GM12873 (cell line): ENCODE measurements around the gene ARHGAP18.

Experiments
- TF ChIP-seq, protein P1 (sequence below): IDR thresholded peaks from 2 replicates; pipeline ENCODE4 v1.5.1; 2012; ENCODE audit warnings: low read depth, mild to moderate bottlenecking, moderate library complexity, low read length, control low read depth; ENCODE audit not compliant: insufficient read depth; ENCODE audit errors: missing control alignments

Gene ARHGAP18

DNA sequence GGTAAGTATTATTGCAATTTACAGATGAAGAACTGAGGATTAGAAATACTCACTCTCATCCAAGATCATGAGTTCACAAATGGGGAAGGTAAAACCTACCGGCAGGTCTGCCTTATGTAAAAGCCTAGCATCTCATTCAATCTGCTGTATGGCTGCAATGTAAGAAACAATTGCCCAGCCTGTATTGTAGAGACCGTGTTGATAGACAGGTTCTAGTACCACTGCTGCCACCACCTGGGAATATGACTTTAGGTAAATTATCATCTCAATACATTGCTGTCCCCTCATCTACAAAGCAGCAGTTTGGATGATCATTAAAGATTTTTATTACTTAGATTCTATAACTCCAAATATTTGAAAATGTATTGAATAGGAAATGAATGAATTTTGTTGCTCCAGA lies 23.3 kb upstream of the ARHGAP18 start:
- TF ChIP-seq, protein P1, sequence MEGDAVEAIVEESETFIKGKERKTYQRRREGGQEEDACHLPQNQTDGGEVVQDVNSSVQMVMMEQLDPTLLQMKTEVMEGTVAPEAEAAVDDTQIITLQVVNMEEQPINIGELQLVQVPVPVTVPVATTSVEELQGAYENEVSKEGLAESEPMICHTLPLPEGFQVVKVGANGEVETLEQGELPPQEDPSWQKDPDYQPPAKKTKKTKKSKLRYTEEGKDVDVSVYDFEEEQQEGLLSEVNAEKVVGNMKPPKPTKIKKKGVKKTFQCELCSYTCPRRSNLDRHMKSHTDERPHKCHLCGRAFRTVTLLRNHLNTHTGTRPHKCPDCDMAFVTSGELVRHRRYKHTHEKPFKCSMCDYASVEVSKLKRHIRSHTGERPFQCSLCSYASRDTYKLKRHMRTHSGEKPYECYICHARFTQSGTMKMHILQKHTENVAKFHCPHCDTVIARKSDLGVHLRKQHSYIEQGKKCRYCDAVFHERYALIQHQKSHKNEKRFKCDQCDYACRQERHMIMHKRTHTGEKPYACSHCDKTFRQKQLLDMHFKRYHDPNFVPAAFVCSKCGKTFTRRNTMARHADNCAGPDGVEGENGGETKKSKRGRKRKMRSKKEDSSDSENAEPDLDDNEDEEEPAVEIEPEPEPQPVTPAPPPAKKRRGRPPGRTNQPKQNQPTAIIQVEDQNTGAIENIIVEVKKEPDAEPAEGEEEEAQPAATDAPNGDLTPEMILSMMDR, result peak; percentile 11

DNA sequence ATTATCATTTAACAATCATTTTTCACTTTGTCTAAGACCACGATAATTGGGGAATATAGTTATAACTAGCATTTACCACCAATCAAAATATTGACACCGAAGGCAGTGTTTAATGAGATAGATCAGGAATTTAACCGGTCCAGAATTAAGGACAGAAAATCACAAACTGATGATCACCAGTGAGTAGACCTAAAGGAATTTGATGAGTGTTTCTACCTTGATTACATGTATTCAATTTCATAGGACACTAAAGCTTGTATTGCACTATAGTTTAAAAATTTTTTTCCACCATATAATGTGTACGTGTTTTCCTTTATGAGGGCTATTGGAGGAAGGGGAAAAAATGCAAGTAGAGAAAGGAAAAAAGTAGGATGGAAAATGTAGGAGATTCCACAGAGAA lies 22.6 kb upstream of the ARHGAP18 start:
- TF ChIP-seq, protein P1, result no peak

DNA sequence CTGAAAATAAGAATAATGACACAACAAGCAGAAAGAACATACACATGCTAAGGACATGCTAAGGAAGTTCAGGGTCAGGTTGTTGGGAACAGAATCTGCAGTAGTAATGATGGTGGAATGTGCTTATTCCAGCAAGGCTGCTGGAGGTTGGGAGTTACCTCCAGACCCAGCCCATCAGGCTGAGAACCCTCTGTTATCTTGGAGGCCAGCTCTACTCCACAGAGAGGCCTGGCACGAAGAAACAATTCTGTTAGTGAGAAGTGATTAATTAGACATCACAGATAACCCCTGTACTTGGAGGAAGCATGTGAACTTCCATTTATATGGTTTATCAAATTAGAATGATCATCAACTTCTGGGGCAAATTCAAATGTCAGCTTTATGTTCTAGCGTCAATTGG lies 22.1 kb upstream of the ARHGAP18 start:
- TF ChIP-seq, protein P1, result no peak

DNA sequence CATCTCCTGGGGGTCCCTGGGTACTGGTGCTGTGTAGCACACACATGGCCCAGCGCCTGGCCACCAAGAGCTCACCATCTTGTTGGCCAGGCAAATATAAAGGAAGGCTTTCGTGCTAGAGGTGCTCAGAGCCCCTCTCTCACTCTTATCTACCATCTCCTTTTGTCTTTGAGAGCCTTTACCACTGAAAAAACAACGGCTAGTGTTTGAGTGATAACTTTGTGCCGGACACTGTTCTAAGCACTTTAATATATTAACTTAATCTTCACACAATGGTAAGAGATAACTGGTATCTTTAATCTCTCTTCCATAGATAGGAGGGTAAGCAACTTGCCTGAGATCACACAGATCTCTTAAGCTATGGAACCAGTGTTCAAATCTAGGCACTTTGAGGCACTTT lies 21.5 kb upstream of the ARHGAP18 start:
- TF ChIP-seq, protein P1, result no peak

DNA sequence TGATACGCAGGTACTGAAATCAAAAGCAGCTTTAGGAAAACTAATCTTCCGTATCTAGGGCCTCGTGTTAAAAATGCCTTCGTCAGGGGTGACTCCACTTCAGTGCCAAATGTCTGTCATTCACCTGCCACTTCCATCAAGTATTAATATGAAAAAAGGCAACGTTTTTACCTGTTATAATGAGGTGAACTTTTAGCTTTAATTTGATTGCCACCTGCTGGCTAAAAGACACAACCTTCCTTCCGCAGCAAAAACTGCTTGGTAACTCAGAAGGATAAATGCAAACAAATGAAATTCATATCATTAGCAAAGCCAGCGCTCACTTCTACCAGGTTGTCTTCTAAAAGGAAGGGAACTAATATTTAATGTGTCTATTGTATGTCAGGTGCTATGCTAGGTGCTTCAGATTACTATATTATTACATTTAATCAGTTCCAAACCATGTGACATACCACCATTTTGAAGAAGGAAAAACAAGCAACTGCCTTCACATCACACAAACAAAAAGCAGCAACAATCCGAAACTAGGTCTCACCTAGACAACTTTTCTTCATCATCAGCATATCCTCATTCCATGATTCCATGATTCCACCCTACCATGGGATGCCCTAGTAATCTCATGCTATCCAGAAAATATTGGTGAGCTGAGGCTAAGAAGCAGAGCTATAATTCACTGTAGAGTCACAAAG lies 20.6 kb upstream of the ARHGAP18 start:
- TF ChIP-seq, protein P1, result peak; percentile 58

DNA sequence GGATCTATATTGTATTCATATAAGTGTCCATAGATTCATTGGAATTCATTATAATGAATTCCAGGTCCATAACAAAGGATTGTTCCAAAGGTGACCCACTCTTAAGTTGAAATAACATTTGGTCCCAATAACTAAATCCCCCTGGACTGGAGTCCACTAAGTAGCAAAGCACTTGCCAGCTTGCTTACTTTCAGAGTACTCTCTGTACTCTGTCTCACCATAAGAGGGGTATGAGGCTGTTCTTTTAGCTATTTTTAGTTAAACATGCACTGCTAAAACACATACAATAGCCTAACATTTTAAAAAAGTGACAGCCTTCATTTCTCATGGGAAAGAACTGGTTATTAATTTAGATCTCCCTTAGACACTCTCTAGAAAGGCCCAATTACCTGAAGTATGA lies 16.7 kb upstream of the ARHGAP18 start:
- TF ChIP-seq, protein P1, result no peak

DNA sequence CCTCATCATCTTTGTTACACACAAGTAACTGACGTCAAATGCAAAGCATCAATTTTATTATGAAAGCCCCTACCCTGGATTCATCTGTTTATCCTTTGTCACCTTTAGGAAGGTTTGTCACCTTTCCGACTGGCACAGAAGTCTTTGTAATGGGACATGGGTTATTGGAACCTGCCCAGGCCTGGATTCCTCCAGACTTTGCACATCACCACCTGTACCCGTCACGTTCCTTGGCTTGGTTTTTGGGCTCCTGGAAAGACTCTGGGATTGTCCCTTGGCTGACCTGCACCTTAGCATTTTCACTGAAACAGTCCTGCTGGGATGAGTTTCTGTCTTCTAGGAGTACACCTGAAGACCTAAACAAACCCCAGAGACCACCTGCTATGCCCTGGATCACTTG lies 15.4 kb upstream of the ARHGAP18 start:
- TF ChIP-seq, protein P1, result no peak
